SH-SY5Y (cell line): ENCODE results near the gene HSD17B10.

Experiments
- GATA2 ChIP-seq: IDR thresholded peaks from 2 replicates; pipeline ENCODE4 v1.6.1; 2011; ENCODE audit warnings: mild to moderate bottlenecking, low read depth, low read length
- GATA3 ChIP-seq: IDR thresholded peaks from 2 replicates; pipeline ENCODE4 v1.6.1; 2011; ENCODE audit warnings: low read depth, mild to moderate bottlenecking, low read length, moderate library complexity

The HSD17B10 gene

DNA sequence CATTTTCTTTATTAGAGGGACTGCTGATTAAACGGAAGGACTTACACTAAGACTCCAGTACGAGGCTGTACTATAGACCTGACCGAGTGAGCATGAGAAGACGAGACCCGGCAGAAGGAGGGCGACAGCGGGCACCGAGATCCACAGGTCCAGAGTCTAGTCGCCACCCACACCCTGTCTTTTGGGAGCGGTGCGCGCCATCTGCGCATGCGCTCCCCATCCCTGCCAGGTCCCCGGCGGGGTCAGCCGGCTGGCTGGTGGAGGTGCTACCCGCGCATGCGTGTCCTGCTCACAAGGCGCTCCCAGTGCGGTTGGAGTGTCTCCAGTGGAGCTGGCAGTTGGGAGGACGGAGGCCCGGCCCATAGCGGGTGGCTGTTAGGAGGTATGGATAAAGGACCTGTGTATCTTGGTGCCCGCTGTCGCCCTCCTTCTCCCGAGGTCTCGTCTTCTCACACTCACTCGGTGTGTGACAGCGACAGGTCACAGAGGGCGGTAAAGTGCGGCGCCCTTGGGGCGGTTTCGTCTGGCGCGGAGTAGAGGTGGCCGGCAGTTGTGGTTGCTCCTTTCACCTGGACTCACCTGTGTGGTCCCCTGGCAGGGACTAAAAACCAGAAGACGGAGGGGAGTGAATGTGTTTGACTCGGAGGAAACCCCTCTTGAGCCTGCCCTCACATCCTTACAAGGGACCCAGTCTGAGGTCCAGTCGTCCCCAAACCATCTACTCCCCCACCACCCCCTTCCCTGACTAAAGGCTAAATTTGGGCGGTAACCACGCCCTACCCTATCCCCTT, 7.6 kb upstream of the HSD17B10 start:
- TF ChIP-seq GATA3 = no peak

DNA sequence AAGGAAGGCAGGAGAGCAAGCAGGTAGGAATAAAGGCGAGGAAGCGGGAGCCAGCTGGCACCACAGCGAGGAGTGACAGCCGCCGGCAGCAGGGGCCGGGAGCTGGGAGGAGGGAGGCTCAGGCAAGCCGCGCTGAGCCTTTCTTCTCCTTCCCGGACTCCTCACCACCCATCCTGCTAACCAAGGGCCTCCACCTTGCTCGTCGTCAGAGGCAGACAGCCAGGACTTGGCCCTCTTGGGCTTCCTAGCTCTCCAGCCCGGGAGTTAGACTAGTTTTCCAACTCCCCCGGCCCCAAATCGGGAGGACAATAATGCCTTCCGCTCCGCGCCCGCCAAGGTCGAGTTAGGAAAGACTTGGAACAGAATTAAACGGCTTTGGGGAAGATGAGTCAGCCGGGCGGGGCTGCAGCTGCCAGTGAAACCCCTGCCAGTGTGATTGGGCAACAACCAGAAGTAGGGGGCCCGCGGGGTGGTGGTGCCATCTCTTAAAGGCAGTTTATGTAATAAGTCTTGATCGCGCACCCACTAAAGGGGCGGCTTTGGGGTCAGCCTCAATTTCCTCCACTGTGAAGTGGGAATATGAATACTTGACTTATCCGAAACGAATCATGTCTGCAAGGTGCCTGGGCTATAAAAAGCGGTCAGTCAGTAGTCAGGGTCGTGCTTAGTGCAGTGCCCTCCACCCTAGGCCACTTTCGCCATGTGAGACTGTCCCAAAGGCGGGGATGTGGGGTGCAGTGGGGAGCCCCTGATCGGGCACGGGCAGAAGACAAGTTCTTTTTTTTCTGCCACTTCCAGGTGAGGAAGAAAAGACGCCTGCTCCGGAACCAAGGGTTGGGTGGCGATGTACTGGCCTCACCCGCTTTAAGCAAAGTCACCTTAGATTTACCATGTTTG, 6.7 kb upstream of the HSD17B10 start:
- TF ChIP-seq GATA2 = no peak
- no peak for TF ChIP-seq GATA3

DNA sequence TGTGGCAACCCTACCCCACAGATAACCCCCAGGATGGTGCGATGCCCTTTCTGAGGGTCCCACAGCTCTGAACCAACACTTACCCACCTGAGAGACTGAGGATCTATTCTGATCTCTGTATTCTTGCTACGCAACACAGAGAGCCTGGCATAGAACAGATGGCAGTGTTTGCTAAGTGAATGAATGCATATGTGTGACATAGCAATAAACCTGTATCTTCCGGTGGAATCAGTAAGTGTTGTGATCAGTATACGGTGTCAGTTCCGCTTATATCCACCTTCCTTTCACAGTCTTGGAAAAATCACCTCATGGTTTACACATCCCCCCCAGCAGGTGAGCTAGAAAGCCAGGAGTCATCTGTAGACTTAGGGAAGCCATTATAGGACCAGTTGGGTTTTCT, 5.9 kb upstream of the HSD17B10 start:
- no peak for TF ChIP-seq GATA2
- TF ChIP-seq GATA3 = no peak

DNA sequence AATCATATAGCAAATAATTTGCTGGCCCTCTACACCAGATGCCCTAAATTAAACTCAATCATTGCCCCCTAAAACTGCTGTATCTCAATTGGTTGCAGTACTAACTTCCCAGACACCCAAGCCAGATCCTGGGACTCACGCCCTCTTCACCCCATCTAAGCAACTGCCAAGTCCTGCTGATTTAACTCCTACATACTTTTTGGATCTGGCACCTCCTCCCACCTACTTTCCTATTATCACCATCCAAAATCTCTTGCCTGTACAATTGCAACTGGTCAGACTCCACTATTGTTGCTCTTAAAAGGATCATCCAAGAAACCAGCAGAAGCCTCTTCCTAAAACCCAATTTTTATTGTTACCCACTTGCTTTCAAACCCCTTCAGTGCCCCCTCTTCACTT, 4.7 kb upstream of the HSD17B10 start:
- TF ChIP-seq GATA2 (no peak), GATA3 (no peak)

DNA sequence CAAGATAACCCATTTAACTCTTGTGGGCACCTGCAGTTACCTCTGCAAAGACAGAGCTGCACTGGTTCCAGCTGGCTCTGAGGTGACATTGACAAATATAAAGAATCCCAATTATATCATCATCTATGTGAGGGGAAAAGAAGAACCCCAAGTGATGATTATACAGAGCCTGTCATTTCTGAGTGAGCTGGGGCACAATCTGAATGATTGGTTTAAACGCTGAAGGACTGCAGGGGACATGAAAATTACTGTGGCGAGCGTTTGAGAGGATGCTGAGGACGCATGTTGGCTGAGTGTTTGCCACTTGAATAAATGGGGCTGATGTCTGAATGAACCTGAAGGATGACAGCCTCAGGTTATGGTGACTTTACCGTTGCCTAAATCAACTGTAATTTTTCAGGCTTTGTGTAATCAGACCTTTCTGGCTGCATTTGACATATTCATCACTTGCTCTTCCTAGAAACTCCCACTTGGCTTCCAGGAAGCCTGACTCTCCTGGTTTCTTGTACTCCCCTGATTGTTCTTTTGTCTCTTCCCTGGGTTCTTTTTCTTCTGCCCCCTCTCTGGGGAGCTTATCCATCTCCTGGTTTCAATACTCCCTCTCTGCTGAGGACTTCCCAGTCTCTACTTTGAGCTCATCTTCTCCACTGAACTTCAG, 4.1 kb upstream of the HSD17B10 start:
- TF ChIP-seq GATA3 = no peak
- TF ChIP-seq GATA2 = no peak

DNA sequence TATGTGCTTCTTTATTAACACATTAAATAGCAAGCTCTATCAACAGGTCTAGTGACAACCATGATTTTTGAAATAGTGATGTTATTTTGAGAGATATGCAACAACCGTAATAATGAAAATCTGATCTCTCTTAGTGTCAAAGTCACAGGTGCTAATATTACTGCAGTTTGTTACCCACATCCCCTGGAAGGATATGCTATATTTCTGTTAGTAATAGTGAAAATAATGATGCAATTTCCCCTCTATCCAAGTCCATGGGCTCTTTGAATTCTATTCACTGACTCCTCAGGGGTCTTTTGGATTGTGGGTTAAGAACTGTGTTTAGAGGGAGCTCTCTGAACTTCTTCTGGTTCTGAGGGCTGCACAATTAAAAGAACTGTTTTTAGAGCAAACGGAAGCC, 3.0 kb upstream of the HSD17B10 start:
- TF ChIP-seq GATA2 (no peak), GATA3 (no peak)

DNA sequence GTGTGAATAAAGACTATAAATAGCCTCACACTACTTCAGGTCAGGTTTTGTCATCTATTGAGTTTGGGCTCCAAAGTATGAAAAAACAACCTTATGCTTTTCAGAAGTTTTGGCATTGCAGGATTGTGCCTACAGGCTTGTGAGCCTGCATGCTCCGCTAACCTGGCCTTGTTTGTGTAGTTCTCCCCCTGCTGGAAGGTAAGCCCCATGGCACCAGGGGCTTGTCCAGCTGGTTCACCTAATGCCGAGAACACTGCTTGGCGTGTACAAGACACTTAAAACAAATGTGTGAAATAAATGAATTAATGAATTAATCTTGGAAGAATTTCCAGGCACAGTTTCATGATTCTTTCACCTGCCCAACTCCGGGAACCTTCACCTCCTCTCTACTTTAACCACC, 1.8 kb upstream of the HSD17B10 start:
- TF ChIP-seq GATA3 (no peak), GATA2 (no peak)

DNA sequence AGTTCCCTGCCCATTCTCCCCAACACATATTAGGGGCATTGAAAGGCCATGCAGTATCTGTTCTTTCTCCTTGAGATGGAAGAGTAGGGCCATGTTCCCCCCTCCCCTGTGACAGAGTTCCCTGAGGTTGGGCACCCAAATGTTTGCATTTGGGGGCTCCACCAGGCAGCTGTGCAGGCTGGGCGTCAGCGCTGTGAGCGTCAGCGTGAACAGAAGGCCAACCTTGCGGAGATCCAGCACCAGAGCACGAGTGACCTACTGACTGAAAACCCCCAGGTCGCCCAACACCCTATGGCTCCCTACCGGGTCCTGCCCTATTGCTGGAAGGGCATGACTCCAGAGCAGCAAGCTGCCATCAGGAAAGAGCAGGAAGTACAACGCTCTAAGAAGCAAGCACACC, 3.9 kb downstream of the HSD17B10 start:
- TF ChIP-seq GATA2 = no peak
- TF ChIP-seq GATA3 = no peak

DNA sequence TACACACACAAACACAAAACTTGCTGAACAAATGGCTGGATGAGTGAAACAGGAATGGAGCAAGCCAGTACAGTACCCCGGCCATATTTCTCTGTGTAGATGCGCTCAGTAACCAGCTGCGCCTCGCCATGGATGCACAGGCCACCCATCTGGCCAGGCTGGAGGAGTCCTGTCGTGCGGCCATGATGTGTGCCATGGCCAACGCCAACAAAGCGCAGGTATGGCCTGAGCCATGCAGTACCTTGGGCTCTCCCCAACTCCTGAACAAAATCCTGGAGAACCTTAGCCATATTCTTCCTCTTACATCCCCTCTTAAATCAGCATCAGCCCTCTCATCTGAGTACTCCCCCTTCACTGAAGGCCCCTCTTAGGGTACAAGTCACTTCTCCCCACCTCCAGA, 4.4 kb downstream of the HSD17B10 start:
- TF ChIP-seq GATA3 (no peak), GATA2 (no peak)

DNA sequence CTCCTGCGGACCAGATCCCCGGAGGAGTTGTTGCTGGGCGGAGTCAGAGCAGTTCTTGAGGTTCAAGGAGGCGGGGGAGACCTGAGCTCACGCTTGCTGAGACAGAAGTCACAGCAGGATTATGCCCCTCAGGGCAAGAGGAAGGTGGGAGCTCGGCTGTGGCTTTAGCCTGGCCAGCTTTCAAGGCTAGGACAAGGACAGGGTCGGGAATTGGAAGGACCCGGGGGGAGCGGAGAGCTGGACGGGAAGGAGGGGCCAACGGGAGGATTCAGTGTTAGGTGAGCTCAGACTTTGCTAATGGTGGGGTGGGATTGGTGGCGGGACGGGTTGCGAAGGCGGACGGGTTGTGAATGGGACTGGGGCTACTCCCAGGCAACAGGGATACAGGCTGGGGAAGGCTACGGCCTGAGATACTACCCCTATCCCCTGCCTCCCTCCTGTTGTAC, 11.3 kb downstream of the HSD17B10 start, which contains the start of gene RIBC1:
Gene RIBC1, plus strand, starts transcription at position 13 of the 446 bp plus-strand sequence. CDS start 3,404 bp downstream, outside the sequence.
- no peak for TF ChIP-seq GATA2
- no peak for TF ChIP-seq GATA3

DNA sequence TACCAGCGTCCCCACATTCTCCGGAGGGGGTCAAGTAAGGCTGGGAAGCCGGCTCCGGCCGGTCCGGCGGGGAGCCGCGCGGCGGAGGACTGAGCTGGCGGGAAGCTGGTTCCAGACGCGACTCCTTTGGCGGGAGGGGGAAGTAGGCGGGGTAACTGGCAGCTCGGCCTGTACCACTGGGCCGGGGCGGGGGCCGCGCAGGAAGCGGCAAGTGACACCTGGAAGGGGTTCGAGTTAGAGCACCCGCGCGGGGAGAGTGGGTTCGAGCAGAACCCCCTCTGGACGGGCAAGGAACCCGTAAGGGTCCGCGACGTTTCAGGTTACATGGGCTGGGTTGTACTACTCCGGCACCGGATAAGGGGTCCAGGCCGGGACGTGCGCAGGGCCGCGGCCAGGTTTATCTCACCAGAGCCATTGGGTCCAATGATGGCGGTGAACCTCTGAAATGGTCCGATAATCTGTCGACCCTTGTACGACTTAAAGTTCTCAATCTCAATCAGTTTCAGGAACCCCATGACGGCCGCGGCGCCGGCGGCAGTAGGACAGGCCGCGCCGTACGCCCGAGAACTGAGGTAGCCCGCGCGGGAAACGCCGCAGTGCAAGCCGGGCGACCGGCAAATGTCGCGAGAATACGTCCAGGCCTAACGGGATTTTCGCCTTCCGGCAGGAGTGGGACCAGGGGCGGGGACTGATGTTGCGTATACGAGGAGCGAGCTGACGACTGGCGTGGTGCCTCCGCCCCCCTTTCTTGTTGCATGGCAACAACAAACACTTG, 11.9 kb downstream of the HSD17B10 start, which contains the start of gene SMC1A:
Gene SMC1A, minus strand, starts transcription at position 569 of the 775 bp plus-strand sequence. Its CDS starts 54 bp downstream, at position 515.
- TF ChIP-seq GATA3 (no peak), GATA2 (no peak)

DNA sequence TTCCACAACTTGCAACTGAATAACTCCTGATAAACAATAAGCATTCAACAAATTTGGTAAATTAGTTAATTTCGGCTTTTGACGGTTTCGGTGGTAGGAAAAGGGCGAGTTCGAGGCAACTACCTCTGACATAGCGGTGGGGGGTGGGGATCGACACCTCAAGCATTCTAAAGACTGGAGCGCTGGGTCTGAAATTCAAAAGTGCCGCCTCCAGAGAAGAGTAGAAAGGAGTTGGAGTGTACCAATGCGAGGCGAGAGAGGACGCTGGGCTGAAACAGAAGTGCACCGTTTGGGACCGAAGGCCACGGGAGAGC, 12.4 kb downstream of the HSD17B10 start:
- no peak for TF ChIP-seq GATA3

DNA sequence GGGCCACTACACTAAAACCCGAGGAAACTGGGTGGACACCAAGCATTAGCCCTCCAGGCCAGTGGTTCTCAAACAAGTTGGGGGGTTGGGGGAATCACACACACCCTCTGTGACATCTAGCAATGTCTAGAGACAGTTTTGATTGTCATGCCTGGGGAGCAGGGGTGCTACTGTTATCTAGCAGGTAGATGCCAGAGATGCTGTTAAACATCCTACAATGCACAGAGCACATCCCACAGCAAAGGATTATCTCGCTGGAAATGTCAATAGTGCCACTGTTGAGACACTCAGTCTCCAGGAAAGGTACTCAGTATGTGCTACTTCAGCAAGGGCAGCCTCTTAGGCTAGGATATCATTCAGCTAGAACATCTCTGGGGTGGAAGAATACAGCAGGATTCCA, 13.0 kb downstream of the HSD17B10 start:
- TF ChIP-seq GATA3 (no peak), GATA2 (no peak)

DNA sequence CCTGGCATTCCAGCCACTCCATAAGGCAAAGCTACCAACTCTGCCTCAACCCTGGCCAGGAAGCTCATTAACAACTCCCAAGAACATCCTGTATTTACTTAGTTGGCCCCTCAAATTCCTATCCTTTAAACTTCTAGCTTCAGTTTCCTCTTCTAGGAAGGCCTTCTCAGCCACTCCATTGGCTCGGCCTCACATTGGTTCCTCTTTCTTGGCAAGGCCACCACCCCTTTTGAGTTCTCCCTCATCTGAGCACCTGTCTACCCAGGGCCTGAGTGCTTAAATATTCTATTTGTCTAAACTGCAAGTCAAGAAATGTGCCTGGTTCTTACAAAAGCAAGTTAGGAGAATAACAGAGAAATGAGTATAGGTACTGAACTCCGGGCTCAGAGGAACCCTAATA, 21.7 kb downstream of the HSD17B10 start:
- TF ChIP-seq GATA3 (no peak), GATA2 (no peak)

DNA sequence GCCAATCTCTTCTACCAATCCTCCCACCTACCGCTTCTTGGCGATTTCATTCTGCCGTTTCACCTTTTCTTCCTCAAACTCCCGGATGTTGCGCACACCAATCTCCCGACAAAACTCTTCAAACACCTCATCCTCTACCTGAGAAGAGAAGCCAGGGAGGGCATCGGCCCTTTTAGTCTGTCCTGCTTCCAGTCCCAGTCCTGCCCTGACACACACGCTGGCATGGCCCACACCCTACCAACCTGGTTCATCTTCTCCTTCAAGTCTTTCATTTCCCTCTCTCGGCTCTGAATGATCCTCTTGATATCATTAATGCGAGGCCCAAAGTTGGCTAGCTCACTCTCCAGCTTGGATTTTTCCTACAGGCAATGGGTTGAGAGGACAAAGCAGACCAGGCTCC, 30.6 kb downstream of the HSD17B10 start:
- TF ChIP-seq GATA2 (no peak), GATA3 (no peak)
